Lower leg skin (tissue), 3 donors: Measurements from ENCODE around the gene TACSTD2.

Experiments used
- CTCF ChIP-seq, 3 donors: fragments of 450-650 bp; IDR thresholded peaks; one replicate each; pipeline ENCODE4 v1.5.1; 2016; ENCODE audit warnings: antibody characterized with exemption in 3 of 3, mild to moderate bottlenecking in 3 of 3, moderate library complexity in 2 of 3
- POLR2A ChIP-seq, 2 donors: fragments of 450-650 bp; IDR thresholded peaks; one replicate each; pipeline ENCODE4 v1.6.1; 2016 to 2017; ENCODE audit warnings: antibody characterized with exemption in 2 of 2, mild to moderate bottlenecking in 1 of 2, moderate library complexity in 1 of 2

- TF ChIP-seq CTCF (IDR thresholded peaks at IDR 0.05) (no peak), POLR2A (IDR thresholded peaks at IDR 0.05) (no peak)
Observed at GRCh38 chr1:58538821-58539220, 38.2 kb downstream of the TACSTD2 start.
